Activated CD4-positive, alpha-beta T cell treated with anti-CD3 and anti-CD28 coated beads, Interleukin-2, amount 50 U/mL, for 24 hours (primary cell): ENCODE measurements around the gene ID1.
"Not testable (repeated sequence)": the region's sequence is repeated elsewhere in the genome, so short reads cannot be mapped to it uniquely, and the experiment has no call there.

ENCODE experiments used
- DNase-seq, 2 donors: peaks; one replicate each; pipeline ENCODE4 v3.0.0-alpha.2; 2020; ENCODE audit warnings: low read depth in 1 of 2, low spot score in 1 of 2

ID1 gene

DNA sequence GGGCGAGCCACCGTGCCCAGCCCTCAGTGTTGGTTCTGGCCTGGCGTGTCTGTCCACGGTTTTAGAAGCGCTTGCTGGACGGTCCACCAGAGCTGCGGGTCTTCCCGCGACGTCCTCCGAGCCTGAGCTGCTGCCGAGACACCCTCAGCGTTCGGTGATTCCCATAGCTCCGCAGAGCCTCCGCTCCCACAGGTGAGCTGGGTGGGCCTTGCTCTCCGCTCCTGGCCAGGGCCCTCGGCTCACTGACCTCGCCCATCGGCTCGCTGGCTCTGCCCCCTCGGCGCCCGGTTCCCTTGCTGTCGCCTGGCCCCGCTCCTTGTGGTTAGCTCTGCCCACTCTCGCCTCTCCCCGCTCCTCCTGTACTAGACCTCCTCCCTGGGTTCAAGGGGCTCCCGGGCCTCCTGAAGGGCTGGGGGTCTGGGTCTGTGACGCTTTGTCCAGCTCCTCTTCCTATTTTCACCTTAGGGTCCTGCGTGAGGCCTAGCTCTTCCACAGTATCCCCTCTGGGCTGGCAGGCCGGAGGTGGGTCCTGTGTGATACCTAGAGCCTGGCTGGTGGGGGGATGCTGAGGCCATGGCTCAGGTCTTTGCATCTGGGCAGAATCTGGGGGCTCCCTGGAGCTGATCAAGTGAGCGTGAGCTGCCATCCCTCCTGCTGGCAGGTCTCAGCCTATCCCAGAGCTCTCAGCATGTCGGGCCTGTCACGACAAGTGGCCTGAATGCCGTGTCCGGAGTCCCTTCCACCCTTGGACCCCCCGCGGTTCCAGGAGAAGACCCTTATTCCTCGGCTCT, 27.7 kb downstream of the ID1 start:
- DNase-seq: no peak

DNA sequence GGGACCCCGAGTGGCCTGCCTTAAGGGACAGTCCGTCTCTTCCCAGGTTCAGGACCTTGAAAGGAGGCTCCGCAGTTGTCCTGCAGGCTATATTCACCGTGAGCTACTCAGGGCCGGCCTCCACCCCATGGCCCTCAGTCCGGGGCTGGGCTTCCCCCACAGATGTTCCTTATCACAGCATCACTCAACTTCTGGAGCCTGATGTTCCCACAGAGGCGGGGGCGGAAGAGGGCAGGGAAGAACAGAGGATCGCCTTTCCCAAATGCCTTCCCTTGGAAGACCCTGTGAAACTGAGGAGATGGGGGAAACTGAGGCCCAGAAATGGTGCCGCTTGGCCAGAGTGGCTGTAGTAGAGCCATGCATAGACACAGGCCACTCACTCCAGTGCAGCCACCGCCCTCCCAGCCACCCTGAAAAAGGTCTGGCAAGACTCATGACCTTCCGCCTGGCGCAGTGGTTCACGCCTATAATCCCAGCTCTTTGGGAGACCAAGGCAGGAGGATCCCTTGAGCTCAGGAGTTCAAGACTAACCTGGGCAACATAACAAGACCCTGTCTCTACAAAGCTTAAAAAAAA, 28.3 kb downstream of the ID1 start:
- no peak for DNase-seq

DNA sequence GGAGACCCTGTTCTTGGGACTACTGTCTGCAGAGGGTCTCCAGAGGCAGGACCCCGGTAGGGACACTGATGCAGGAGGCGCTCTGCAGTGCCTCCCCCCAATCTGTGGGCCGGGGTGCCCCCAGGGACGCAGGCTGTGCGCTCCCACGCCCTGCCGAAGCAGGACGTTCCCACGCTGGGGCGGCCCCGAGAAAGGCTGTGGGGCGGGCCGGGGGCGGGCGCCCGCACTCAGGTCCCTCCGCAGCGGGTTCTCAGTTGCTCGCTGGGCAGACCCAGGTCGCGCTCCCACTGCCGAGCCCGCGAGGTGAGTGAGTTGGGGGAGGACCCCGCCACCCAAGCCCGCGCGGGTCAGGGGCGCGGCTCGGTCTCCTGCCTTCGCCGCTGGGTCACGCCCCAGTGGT, 32.6 kb downstream of the ID1 start, which contains the start of gene COX4I2:
COX4I2 (plus strand) TSS at position 253 of the 400 bp plus-strand sequence. CDS start 1,106 bp downstream, outside the sequence.
- DNase-seq: no peak

DNA sequence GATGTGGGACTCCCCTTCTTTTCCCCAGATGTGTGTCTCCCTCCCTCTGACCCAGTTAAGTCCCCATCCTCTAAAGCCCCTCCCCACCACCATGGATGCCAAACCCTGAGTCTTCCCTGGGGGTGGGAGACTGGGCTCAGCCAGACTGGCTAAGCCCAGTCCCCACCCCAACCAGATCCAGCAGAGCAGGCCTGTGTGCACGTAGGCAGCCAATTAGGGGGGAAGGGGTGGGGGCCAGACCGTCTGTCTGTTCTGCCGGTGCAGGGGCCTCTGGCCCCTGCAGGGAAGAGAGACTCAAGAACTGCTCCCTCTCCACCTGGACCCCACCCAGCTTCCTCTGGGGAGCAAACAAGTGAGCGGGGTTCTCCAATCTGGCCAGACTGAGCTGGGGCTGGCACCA, 33.2 kb downstream of the ID1 start:
- DNase-seq: no peak

DNA sequence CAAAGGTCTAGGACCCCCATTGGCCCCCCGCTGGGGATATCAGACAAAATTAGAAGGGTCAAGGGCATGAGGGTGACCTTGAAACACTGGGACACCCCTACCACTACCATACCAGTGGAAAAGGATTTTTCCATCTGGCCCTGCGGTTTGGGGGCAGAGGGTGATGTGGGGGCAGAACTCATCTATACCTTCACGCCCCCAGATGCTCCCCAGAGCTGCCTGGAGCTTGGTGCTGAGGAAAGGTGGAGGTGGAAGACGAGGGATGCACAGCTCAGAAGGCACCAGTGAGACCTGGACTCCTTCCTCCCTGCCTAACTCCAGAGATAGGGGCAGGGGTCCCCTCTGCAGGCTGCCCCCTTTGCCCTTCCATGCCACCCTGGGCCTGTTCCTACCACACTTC, 33.7 kb downstream of the ID1 start:
- no peak for DNase-seq

DNA sequence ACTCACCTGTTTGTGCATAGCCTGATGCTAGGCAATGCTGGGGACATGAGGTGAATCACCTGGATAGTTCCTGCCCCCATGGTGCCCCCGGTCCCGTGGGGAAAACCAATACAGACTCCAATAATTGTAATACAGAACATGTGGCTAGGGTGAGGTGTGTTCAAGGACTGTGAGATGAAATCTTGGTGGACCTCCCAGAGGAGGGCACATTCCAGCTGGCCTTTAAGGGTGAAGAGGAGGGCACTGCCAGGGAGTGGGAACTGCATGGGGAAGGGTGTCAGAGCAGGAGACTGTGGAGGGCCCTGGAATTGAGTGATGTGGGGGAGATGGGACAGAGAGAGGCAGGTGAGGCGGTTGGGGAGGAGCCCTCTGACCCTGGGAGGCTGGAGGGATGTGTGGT, 35.2 kb downstream of the ID1 start:
- no peak for DNase-seq

DNA sequence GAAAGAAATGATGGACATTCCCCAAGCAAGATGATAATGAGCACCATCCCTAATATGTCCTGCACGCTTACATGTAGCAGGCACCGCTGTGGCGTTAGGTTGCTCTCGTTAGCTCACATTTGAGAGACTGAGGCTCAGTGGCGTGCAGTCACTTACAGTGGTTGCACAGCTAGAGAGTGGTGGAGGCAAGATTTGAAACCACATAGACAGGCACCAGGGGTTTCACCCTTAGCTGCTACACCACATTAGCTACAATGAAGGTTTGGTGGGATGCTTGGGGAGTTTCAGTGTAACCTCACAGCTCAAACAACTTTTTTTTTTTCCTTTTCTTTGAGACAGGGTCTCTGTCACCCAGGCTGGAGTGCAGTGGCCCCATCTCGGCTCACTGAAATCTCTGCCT, 36.3 kb downstream of the ID1 start:
- DNase-seq: no peak

DNA sequence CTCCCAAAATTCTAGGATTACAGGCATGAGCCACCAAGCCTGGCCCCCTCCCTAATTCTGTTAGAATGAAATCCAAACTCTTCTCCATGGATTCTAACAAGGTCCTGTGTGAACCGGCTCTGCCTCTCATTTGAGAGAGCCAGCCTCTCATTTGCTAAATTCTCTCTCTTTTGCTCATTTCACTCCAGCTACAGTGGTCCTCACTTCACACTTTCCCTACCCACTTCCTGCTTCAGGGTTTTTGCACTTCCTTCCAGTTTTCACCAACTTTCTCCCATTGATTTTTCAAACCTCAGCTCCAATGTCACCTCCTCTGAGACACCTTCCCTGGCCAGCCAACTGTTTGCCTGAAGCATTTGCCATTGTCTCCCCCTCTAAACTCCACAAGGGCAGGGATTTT, 37.7 kb downstream of the ID1 start:
- DNase-seq: no peak

DNA sequence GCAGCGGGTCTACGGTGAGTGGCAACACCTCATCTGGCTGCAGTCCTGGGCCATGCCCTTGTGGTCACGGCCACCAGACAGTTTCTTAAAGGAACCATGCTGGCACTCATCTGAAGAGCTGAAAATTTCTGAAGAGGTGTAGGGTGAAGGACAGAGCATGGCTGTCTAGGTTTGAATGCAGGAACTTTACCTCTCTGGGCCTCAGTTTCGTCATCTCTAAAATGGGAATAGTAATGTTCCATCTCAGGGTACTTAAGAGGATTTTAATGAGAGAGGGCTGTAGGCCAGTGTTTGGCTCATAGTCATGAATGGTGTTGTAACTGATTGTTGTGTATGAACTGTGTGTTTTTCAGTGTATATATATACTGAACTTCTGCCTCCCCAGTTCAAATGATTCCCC, 38.4 kb downstream of the ID1 start:
- no peak for DNase-seq

DNA sequence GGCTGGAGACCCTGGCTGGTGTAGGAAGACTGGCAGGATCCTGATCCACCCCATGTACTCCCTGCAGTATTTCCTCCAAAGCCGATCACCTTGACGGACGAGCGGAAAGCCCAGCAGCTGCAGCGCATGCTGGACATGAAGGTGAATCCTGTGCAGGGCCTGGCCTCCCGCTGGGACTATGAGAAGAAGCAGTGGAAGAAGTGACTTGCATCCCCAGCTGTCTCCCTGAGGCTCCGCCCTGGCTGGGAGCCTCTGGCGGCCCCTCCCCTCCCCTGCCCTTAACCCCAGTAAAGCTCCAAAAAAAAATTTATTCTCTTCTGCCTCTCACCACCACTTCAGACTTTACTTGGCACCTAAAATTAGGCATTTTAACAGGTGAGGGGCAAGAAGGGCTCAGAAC, 39.6 kb downstream of the ID1 start:
- no peak for DNase-seq

DNA sequence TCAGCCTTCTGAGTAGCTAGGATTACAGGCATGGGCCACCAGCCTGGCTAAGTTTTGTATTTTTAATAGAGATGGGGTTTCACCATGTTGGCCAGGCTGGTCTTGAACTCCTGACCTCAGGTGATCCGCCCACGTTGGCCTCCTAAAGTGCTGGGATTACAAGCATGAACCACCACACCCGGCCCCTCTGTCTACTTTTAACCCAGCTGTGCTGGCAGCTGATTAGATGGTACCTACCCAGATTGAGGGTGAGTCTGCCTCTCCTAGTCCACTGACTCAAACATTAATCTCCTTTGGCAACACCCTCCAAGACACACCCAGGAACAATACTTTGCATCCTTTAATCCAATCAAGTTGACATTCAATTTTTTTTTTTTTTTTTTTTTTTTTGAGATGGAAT, 43.0 kb downstream of the ID1 start:
- DNase-seq: not testable (repeated sequence)

DNA sequence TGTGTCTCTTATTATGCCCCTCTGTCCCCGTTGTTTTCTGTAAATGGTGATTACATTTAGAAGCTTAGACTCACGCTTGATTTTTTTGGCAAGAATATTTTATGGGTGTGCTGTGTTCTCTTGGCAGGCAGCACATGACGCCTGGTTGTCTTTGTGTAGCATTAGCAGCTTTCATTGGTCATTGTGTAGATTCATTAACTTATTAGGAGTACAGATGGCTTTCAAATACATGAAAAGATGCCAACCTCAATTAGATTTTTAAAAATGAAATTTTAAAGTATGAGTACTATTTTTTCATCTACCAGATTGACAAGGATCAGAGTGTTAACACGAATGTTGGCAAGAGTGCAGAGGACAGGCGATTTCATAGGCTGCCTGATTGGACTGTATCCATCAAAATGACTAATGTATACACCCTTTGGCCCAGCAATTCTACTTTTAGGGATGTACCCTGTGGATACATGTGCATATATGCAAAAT, 47.9 kb downstream of the ID1 start:
- no peak for DNase-seq

DNA sequence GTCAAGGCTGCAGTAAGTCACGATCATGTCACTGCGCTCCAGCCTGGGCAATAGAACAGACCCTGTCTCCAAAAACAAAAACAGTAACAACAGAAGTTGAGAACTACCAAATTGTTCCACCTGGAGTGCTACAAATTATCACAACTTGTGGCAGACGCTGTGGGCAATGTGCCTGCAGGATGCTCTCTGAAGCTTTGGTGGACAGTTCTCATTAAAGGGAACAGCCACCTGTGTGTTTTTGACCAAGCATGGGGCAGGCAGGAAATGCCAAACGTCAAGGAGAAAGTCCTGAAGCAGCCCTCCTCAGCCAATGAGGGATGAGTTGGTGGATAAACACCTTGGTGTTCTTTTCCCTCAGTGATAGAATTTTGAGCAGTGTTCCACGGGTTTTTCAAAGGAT, 48.5 kb downstream of the ID1 start:
- no peak for DNase-seq

DNA sequence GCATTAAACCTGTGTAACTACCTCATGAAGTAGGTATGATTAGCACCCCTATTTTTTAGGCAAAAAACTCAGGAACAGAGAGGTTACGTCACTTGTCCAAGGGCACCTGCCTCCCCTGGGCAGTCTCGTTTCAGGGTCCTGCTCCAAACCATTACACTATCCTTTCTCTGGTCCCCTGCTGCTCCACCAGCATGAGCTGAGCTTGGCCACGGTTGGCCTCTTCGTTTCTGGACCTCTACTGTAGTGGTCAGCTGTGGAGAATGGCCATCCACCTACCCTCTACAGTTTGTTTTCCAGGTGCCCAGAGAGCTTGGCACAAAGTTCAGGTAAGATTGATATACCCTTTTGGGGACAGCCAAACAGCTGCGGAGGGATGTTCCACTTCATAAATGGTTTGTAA, 49.4 kb downstream of the ID1 start:
- DNase-seq: no peak
